HG03280 (cell line): Measurements from ENCODE around the gene RFX8.
"Not testable (repeated sequence)": the region's sequence is repeated elsewhere in the genome, so short reads cannot be mapped to it uniquely, and the experiment has no call there.

ENCODE experiments used
- ATAC-seq: cut with Tn5 transposase; IDR thresholded peaks from one replicate; pipeline ENCODE4 v1.9.1; 2021; ENCODE audit warnings: mild to moderate bottlenecking, moderate library complexity; ENCODE audit not compliant: unreplicated experiment

The RFX8 gene

GRCh38 chr2:101486994-101487393 is 12.1 kb upstream of the RFX8 start:
- no peak for ATAC-seq

GRCh38 chr2:101486258-101486701 is 11.4 kb upstream of the RFX8 start:
- no peak for ATAC-seq

GRCh38 chr2:101485856-101486255 is 10.9 kb upstream of the RFX8 start:
- no peak for ATAC-seq

GRCh38 chr2:101480764-101481163 is 5.9 kb upstream of the RFX8 start:
- no peak for ATAC-seq

DNA sequence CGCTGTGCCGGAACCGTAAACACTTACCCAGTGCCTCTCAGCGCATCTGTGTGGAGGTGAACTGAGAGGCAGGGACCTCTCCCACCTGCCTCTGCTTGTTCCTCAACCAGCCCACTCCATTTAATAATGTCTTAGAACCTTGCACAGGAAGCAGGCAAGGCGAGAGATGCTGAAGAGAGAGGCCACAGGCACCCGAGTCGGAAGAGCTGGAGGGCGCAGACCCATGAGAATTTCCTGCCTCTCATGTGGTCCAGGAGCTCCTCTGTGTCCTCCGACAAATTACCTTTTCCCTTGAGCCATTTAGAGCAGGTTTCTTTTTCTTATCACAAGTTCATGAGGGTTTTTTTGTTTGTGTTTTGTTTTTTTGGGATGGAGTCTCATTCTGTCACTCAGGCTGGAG is 4.9 kb upstream of the RFX8 start:
- ATAC-seq: no peak

- ATAC-seq: no peak
Observed at GRCh38 chr2:101479328-101479727, 4.4 kb upstream of the RFX8 start.

DNA sequence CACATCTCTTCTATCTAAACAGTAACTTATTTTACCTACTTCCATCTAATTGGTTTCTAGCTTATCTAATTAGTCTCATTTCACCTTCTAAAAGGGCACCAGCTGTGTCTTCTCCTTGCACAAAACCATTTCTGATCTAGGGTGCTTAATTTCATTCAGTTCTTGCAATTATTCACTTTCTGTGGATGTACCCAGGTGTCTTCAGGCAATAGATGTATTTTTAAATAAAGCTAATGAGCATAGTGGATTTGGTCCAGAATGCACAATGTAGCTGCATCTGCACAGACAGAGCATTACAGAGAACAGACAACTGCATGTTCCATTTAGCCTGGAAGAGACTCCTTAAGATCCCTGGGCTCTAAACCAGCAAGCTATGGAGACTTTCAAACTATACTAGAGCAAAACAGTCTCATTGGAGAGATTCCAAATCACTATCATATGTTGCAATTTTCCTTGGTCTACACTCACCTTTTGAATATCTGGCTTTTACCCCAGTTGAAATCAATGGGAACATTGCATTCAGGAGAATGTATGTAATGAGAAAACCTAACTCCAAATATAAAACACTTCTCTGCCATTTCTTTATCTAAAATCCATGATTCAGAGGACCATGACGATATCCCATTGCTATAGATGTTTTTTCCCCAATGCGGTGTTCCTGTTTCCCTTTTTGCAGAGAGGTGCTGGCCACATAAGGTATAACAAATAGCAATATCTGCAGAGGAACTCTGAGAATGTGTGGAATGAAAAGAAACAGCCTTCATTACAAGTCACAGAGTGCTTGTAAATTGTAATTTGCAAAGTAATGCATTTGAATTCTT is 3.5 kb upstream of the RFX8 start:
- ATAC-seq: no peak

DNA sequence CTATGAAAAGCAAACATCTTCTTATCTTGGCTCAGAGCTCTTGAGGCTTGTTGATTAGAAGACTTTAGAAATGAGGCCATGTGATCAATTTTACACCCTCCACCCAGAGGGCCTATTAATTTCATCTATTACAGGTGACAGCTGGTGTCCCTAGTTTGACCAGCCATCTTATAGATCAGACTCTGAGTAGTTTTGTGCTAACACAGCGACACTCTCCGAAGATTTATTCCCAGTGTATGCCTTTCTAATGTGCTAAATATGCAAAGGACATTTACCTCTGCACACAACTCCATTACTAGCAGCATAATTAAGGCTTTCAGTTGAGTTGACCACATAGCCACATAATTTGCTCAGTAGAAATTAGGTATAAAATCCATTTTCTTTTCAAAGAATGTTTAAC is 2.6 kb upstream of the RFX8 start:
- no peak for ATAC-seq

DNA sequence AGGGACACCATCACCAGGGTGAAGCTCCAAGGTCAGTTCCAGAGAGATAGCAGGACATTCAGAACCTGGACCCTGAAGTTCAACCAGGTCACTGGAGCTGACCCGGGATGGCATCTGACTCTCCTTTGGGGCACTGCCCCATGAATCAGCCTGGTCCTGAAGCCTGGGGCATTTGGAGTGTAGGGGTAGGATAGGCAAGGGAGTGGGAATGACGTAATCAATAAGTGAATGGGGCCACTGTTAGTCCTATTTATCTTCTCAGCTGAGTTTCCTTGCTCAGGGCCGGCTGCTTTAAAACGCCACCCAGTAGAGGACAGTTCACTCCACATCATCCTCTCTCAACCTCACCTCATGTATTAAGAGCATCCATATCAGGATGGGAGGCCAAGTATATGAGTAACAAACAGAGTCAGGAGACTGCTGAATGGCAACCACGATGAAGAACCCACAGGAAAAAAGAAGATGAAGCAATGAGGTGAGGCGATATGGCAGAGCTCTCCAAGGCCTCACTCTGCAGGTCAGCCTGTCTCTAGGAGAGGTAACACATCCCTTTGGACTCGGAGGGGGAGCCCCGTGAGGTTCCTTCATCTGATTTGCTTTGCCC is 1.8 kb upstream of the RFX8 start:
- ATAC-seq: no peak

GRCh38 chr2:101473911-101474701 is 806 bp downstream of the RFX8 start:
- no peak for ATAC-seq

- no peak for ATAC-seq
Observed at GRCh38 chr2:101473591-101473910, 1.4 kb downstream of the RFX8 start.

DNA sequence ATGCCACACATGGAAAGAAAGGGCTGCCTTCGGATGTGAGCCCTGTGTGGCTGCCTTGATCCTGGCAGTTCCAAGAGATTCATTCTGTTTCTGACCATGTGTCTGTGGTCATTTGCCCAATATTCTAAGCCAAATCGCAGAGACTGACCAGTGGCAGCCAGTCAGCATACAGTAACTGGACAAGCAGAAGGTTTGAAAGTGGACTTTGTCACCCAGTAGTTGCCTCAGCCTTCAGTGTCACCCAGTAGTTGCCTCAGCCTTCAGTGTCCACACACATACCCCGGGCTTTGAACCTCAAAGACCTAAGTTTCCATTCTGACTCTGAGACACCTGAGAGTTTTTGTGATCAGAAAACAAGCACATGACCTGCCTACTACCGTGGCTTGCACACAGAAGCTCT is 5.0 kb downstream of the RFX8 start:
- no peak for ATAC-seq

- ATAC-seq: no peak
Observed at GRCh38 chr2:101467306-101467705, 7.6 kb downstream of the RFX8 start.

GRCh38 chr2:101466426-101466825 is 8.5 kb downstream of the RFX8 start:
- no peak for ATAC-seq

GRCh38 chr2:101464841-101465240 is 10.1 kb downstream of the RFX8 start:
- no peak for ATAC-seq

DNA sequence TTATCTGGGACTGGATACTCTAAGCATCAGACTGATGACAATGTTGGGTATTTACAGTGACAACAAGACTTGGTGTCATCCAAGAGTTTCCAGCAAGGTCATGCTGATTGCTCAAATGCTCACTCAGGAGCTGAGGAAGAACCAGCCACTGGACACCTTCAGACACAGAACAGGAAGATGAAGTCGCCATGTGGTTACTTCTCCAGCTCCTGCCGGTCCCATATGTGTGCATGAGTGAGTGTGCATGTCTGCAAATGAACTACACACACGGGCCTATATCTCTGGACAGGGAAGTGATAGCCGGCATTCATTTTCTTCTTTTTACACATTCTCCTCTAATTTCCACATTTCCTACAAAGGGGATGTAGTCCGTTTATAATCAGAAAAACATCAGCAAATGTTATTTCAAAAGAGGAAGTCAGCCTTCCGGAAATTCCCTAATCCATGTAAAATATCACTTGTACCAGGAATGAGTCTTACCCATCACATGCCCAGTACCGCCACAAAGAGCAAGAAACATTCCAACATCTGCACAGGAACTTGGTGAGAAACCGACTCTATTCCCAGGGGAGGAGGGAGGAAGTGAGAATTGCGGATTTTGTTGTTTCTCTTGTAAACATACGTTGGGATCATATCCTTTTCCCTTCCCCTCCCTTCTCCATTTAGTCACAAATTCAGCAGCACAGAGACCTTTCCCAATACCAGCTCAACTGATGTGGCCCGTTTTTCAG is 10.8 kb downstream of the RFX8 start:
- ATAC-seq: no peak

DNA sequence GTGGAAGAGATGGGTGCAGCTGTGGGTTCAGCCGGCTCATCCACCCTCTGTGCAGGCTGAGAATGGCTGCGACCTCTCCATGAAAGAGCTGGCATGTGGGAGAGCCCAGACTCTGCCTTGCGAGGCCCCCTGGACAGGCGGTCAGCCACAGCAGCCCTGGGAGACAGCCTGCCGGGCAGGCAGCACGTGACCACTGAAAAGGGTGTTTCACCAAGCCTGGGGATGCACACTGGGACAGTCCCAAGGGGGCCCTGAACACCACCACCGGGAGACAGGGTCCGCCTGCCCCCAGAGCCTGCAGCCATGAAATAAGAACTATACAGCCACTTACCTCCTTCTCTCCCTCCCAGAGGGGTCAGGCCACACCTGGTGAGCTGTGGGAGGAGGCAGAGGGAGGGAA is 11.5 kb downstream of the RFX8 start:
- no peak for ATAC-seq

DNA sequence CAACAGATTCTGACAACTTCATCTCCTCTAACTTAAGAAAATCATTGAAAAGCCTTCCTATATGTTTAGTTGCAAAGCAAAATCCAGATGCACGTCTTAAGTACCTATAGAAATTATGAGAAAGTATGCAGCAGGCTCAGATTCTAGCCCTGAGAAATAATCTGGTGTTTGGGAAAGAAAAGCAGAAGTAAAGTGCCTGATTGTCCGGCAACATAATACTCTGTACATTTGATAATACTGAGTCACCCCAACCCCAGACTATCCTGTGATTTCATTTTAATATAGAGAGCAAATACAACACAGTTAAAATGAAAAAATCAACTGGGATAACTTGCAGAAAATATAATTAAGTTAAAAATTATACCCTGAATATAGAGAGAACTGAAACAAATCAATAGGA is 13.5 kb downstream of the RFX8 start:
- ATAC-seq: no peak

GRCh38 chr2:101454408-101454807 is 20.5 kb downstream of the RFX8 start:
- not testable (repeated sequence) for ATAC-seq

DNA sequence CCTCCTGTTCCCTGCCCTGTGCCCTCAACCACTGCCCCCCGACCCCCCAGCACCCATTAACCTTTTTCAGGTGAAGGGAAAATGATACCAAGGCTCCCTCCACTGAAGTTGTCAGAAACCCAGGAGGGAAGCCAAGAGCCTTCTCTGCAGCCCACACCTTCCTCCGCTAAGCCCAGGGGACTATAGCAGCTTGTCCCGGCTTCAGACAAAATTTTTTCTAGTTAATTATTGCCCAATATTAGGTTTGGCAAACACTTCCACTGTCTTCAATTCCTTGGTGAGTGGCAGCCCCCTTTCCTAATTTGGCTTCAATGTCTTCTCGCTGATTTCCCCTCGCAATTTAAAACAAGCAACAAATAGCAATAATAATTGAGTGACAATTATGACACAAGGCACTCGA is 23.9 kb downstream of the RFX8 start:
- ATAC-seq: no peak

GRCh38 chr2:101446869-101447268 is 28.0 kb downstream of the RFX8 start:
- ATAC-seq: no peak
